Liver (tissue), 9 donors: Measurements from ENCODE around the gene CACNA1F. TPM values are rescaled to one million over a fixed set of nuclear protein-coding genes. Genes with fewer than 3 reads are reported as not detected.

ENCODE experiments used
- DNase-seq: peaks from one replicate; pipeline ENCODE4 v3.0.0-alpha.2; 2017; ENCODE audit warnings: low spot score
- H3K27ac ChIP-seq, 2 donors: one replicate each; pipeline ENCODE4 v1.7.0; 2013; ENCODE audit warnings: inconsistent platforms in 2 of 2, low read length in 2 of 2, control low read depth in 1 of 2, low read depth in 1 of 2, mild to moderate bottlenecking in 1 of 2
- H3K27me3 ChIP-seq, 4 donors: one replicate each; pipeline versions ENCODE4 v1.6.1 to v1.7.0; 2013; ENCODE audit warnings: low read length in 3 of 4, inconsistent platforms in 1 of 4, mild to moderate bottlenecking in 1 of 4, moderate library complexity in 1 of 4; ENCODE audit not compliant: control insufficient read depth in 4 of 4, insufficient read depth in 4 of 4
- H3K36me3 ChIP-seq, 4 donors: one replicate each; pipeline versions ENCODE4 v1.6.1 to v1.7.0; 2013; ENCODE audit warnings: low read length in 3 of 4, mild to moderate bottlenecking in 3 of 4, low read depth in 1 of 4, moderate library complexity in 1 of 4; ENCODE audit not compliant: control insufficient read depth in 4 of 4, insufficient read depth in 3 of 4
- H3K4me1 ChIP-seq, 4 donors: one replicate each; pipeline versions ENCODE4 v1.6.1 to v1.7.0; 2013; ENCODE audit warnings: low read length in 3 of 4, mild to moderate bottlenecking in 3 of 4, moderate library complexity in 1 of 4; ENCODE audit not compliant: control insufficient read depth in 4 of 4, insufficient read depth in 4 of 4
- H3K4me3 ChIP-seq, 3 donors: one replicate each; pipeline versions ENCODE4 v1.6.1 to v1.7.0; 2013; ENCODE audit warnings: low read length in 3 of 3, control low read depth in 1 of 3, low read depth in 1 of 3, mild to moderate bottlenecking in 1 of 3
- H3K9ac ChIP-seq, 2 donors: one replicate each; pipeline ENCODE4 v1.7.0; 2013; ENCODE audit warnings: low read length in 2 of 2, mild to moderate bottlenecking in 2 of 2, moderate library complexity in 2 of 2, control low read depth in 1 of 2, low read depth in 1 of 2
- H3K9me3 ChIP-seq, 4 donors: one replicate each; pipeline versions ENCODE4 v1.6.1 to v1.7.0; 2013; ENCODE audit warnings: low read length in 3 of 4; ENCODE audit not compliant: control insufficient read depth in 4 of 4
- EGR1 ChIP-seq, 2 donors: IDR thresholded peaks; 2 replicates each; pipeline ENCODE4 v1.6.1; 2016 to 2018; ENCODE audit warnings: antibody characterized with exemption in 2 of 2, low read depth in 2 of 2
- FOXA1 ChIP-seq: IDR thresholded peaks from 2 replicates; pipeline ENCODE4 v1.6.1; 2016; ENCODE audit warnings: antibody characterized with exemption
- FOXA2 ChIP-seq: IDR thresholded peaks from 2 replicates; pipeline ENCODE4 v1.6.1; 2016; ENCODE audit warnings: antibody characterized with exemption
- GABPA ChIP-seq, 2 donors: IDR thresholded peaks in 1 of 2; conservative IDR thresholded peaks in 1 of 2; 2 replicates each; pipeline ENCODE4 v1.6.1; 2016; ENCODE audit warnings: antibody characterized with exemption in 2 of 2, mild to moderate bottlenecking in 1 of 2, moderate library complexity in 1 of 2
- HNF4A ChIP-seq, 2 donors: conservative IDR thresholded peaks; 2 replicates each; pipeline ENCODE4 v1.6.1; 2016; ENCODE audit warnings: antibody characterized with exemption in 2 of 2, mild to moderate bottlenecking in 2 of 2
- HNF4G ChIP-seq: IDR thresholded peaks from 2 replicates; pipeline ENCODE4 v1.6.1; 2016; ENCODE audit warnings: antibody characterized with exemption
- NR2F2 ChIP-seq: IDR thresholded peaks from 2 replicates; pipeline ENCODE4 v1.6.1; 2016; ENCODE audit warnings: antibody characterized with exemption
- RAD21 ChIP-seq, 2 donors: IDR thresholded peaks; 2 replicates each; pipeline ENCODE4 v1.6.1; 2016; ENCODE audit warnings: antibody characterized with exemption in 2 of 2, mild to moderate bottlenecking in 2 of 2
- RXRA ChIP-seq, 2 donors: IDR thresholded peaks; 2 replicates each; pipeline ENCODE4 v1.6.1; 2017 to 2018; ENCODE audit warnings: antibody characterized with exemption in 2 of 2, mild to moderate bottlenecking in 1 of 2
- TAF1 ChIP-seq: conservative IDR thresholded peaks from 2 replicates; pipeline ENCODE4 v1.6.1; 2016; ENCODE audit warnings: antibody characterized with exemption, mild to moderate bottlenecking
- YY1 ChIP-seq: IDR thresholded peaks from 2 replicates; pipeline ENCODE4 v1.6.1; 2016; ENCODE audit warnings: antibody characterized with exemption, mild to moderate bottlenecking
- WGBS: extraction: QIAGEN DNeasy Blood & Tissue Kit; methylation state at CpG from one replicate; pipeline ENCODE4 v1.1.7; 2013; 5-methylcytosine and 5-hydroxymethylcytosine counted together
- polyA plus RNA-seq, 2 donors: library from polyadenylated mRNA; stranded (reverse) in 1 of 2; unstranded in 1 of 2; fragments of 200-250 nt in 1 of 2; fragments of >200 nt in 1 of 2; fragmentation: Nextera tagmentation in 1 of 2; extraction: Ambion mirVana in 1 of 2; gene quantifications; one replicate each; pipeline versions ENCODE4 v1.2.1 to v1.2.3, GENCODE V29; 2013 to 2015
- total RNA-seq, 2 donors: library from RNA; depleted of rRNA; stranded (reverse); fragments of >200 nt; gene quantifications; one replicate each; pipeline ENCODE4 v1.2.3, GENCODE V29; 2014
- TF ChIP-seq, protein P1 (sequence below): IDR thresholded peaks from 2 replicates; pipeline ENCODE4 v1.6.1; 2016; ENCODE audit warnings: antibody characterized with exemption
- TF ChIP-seq, protein P2 (sequence below): fragments of 150-350 bp; IDR thresholded peaks from 2 replicates; pipeline ENCODE4 v1.5.1; 2017; ENCODE audit warnings: improper control_type of control experiment, low read depth, low read length; ENCODE audit not compliant: missing input control
- TF ChIP-seq, protein P3 (sequence below): IDR thresholded peaks from 2 replicates; pipeline ENCODE4 v1.6.1; 2016; ENCODE audit warnings: antibody characterized with exemption, mild to moderate bottlenecking
- donor health status: healthy.
- donor health status: healthy.
- donor health status: healthy.
- donor health status: healthy.
- donor health status: healthy.

Gene CACNA1F
- total and polyA plus RNA-seq, 4 donors: 0.03 TPM; not detected in 3

DNA sequence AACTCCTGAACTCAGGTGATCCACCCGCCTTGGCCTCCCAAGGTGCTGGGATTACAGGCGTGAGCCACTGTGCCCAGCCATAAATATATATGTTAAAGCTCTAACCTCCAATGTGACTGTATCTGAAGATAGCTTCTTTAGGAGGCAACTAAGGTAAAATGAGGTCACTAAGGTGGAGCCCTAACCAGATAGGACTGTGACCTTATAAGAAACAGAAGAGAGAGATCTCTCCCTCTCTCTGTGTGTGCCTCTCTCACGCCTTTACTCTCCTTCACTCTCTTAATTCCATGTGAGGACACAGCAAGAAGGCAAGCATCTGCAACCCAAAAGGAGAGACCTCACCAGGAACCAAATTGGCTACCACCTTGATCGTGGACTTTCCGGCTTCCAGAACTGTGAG is 71.5 kb downstream of the CACNA1F start:
- H3K4me3 ChIP-seq: no peak overlapping the region
- H3K4me1 ChIP-seq: peaks cover 0 to 3% (median 1%) of the 10 kb centered on the region in 4 donors
- DNase-seq: no peak
- H3K9ac ChIP-seq: no peak overlapping the region
- TF ChIP-seq FOXA1 (no peak), RAD21 (IDR thresholded peaks at IDR 0.05) (no peak), RXRA (IDR thresholded peaks at IDR 0.05) (no peak), YY1 (no peak), HNF4A (conservative IDR thresholded peaks at IDR 0.05) (no peak), TAF1 (no peak), FOXA2 (no peak), GABPA (IDR thresholded peaks at IDR 0.05 in 1 of 2, conservative IDR thresholded peaks at IDR 0.05 in 1 of 2) (no peak), HNF4G (no peak), NR2F2 (no peak), EGR1 (IDR thresholded peaks at IDR 0.05; ENCODE audit: low read depth in 2 of 2) (no peak)
- TF ChIP-seq, protein P1, sequence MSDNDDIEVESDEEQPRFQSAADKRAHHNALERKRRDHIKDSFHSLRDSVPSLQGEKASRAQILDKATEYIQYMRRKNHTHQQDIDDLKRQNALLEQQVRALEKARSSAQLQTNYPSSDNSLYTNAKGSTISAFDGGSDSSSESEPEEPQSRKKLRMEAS: no peak
- TF ChIP-seq, protein P2, sequence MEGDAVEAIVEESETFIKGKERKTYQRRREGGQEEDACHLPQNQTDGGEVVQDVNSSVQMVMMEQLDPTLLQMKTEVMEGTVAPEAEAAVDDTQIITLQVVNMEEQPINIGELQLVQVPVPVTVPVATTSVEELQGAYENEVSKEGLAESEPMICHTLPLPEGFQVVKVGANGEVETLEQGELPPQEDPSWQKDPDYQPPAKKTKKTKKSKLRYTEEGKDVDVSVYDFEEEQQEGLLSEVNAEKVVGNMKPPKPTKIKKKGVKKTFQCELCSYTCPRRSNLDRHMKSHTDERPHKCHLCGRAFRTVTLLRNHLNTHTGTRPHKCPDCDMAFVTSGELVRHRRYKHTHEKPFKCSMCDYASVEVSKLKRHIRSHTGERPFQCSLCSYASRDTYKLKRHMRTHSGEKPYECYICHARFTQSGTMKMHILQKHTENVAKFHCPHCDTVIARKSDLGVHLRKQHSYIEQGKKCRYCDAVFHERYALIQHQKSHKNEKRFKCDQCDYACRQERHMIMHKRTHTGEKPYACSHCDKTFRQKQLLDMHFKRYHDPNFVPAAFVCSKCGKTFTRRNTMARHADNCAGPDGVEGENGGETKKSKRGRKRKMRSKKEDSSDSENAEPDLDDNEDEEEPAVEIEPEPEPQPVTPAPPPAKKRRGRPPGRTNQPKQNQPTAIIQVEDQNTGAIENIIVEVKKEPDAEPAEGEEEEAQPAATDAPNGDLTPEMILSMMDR: no peak
- TF ChIP-seq, protein P3, sequence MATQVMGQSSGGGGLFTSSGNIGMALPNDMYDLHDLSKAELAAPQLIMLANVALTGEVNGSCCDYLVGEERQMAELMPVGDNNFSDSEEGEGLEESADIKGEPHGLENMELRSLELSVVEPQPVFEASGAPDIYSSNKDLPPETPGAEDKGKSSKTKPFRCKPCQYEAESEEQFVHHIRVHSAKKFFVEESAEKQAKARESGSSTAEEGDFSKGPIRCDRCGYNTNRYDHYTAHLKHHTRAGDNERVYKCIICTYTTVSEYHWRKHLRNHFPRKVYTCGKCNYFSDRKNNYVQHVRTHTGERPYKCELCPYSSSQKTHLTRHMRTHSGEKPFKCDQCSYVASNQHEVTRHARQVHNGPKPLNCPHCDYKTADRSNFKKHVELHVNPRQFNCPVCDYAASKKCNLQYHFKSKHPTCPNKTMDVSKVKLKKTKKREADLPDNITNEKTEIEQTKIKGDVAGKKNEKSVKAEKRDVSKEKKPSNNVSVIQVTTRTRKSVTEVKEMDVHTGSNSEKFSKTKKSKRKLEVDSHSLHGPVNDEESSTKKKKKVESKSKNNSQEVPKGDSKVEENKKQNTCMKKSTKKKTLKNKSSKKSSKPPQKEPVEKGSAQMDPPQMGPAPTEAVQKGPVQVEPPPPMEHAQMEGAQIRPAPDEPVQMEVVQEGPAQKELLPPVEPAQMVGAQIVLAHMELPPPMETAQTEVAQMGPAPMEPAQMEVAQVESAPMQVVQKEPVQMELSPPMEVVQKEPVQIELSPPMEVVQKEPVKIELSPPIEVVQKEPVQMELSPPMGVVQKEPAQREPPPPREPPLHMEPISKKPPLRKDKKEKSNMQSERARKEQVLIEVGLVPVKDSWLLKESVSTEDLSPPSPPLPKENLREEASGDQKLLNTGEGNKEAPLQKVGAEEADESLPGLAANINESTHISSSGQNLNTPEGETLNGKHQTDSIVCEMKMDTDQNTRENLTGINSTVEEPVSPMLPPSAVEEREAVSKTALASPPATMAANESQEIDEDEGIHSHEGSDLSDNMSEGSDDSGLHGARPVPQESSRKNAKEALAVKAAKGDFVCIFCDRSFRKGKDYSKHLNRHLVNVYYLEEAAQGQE: no peak
- WGBS: 96% methylated on average over 5 of the region's 5 CpGs
- no peak overlapping the region for H3K27ac ChIP-seq
- no peaks in the 10 kb centered on the region for H3K27me3 ChIP-seq
- no peaks in the 10 kb centered on the region for H3K9me3 ChIP-seq
- H3K36me3 ChIP-seq: no peaks in the 10 kb centered on the region

DNA sequence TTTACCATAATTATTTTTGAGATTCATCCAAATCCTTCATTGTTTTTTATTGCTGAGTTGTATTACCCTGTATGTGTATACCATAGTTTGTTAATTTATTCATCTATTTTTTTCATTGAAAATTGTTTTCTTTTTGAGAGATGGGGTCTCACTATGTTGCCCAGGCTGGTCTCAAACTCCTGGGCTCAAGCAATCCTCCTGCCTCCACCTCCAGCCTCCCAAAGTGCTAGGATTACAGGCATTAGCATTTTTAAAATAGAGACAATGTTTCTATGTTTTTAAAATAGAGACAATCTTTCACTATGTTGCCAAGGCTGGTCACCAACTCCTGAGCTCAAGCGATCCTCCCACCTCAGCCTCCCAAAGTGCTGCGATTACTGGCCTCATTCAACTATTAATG is 72.2 kb downstream of the CACNA1F start:
- Histone ChIP-seq H3K36me3 (no peaks in the 10 kb centered on the region), H3K4me1 (peaks cover 0 to 3% (median 2%) of the 10 kb centered on the region in 4 donors), H3K4me3 (no peak overlapping the region), H3K9ac (no peak overlapping the region), H3K9me3 (no peaks in the 10 kb centered on the region), H3K27me3 (no peaks in the 10 kb centered on the region), H3K27ac (no peak overlapping the region)
- WGBS: 97% methylated on average over 2 of the region's 2 CpGs
- TF ChIP-seq, protein P3: no peak
- no peak for TF ChIP-seq YY1
- no peak for DNase-seq
